ENCODE data around the gene SLC34A2. TPM values are rescaled to one million over a fixed set of nuclear protein-coding genes. Genes with fewer than 3 reads are reported as not detected.

Gene SLC34A2
- total and polyA plus RNA-seq, 2 of the 8 experiments (the other 6 are each of a cell fraction or from before 2014, with no cell fraction given) = 2.2 to 2.9 TPM

DNA sequence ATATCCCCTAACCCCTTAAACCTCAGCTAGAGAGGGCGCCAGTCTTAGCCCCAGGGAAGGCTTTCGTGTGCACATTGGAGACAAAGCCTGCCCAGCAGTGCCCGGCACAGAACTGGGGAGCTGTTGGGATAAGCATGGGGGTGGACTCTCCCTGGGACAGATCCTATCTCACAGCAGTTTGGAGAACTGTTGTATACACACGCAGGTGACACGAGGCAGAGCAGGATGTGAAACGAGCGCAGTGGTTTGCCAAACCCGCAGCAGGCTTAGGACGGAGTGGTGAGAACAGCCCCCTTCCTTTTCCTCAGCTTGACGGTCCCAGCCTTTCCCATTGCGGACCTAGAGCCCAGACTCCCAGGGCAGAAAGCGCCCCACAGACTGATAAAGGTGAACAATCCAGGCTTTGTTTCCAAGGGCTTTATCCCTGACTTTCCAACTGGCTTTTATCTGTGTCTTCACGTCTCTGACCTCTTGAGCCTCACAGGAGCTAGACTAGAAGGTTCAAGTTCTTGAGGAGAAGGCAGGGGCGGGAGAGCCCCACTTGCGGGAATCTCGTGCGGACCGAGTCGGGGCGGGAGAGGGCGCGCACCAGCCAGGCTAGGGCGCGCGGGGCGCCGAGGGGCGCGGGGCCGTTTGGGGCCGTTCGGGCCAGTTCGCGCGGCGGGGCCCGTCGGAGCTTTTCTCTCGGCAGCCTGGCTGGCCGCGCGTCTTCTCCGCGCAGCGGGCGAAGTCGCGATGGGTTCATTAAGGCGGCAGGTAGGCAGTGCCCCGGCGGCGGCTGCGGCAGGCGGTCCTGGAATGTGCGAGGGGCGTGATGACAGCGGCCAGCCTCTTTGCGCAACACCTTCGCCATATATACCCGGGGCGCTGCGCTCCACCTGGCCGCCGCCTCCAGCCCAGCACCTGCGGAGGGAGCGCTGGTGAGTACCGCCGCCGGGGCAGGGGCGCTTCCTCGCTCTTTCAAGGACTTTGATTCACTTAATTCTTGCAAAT is at the start of gene SLC34A2 (continued):
- TF ChIP-seq, protein P1, sequence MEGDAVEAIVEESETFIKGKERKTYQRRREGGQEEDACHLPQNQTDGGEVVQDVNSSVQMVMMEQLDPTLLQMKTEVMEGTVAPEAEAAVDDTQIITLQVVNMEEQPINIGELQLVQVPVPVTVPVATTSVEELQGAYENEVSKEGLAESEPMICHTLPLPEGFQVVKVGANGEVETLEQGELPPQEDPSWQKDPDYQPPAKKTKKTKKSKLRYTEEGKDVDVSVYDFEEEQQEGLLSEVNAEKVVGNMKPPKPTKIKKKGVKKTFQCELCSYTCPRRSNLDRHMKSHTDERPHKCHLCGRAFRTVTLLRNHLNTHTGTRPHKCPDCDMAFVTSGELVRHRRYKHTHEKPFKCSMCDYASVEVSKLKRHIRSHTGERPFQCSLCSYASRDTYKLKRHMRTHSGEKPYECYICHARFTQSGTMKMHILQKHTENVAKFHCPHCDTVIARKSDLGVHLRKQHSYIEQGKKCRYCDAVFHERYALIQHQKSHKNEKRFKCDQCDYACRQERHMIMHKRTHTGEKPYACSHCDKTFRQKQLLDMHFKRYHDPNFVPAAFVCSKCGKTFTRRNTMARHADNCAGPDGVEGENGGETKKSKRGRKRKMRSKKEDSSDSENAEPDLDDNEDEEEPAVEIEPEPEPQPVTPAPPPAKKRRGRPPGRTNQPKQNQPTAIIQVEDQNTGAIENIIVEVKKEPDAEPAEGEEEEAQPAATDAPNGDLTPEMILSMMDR (IDR thresholded peaks at IDR 0.05; ENCODE audit: control extremely low read depth in 1 of 3, insufficient read depth in 1 of 3, low read depth in 1 of 3, low read length in 3 of 3) = peak in 1 of 3 experiments; percentile 3; a peak in 2 of 4 replicates
- peak; percentile 60; the same call in 1 of the 2 replicates for TF ChIP-seq CREB1 (IDR thresholded peaks at IDR 0.05)
- TF ChIP-seq POLR2AphosphoS5 (IDR thresholded peaks at IDR 0.05; ENCODE audit: low read depth, low read length) = peak; percentile 33; the same call in 1 of the 2 replicates
- peak; percentile 25; the same call in 1 of the 2 replicates for TF ChIP-seq GABPA (IDR thresholded peaks at IDR 0.05; ENCODE audit: borderline replicate concordance, insufficient read depth, low read length)
- TF ChIP-seq JUN (IDR thresholded peaks at IDR 0.05; ENCODE audit: low read depth, low read length) = no peak
- TF ChIP-seq SIN3A (conservative IDR thresholded peaks at IDR 0.05 in 1 of 2, IDR thresholded peaks at IDR 0.05 in 1 of 2; ENCODE audit: low read depth in 1 of 2, low read length in 2 of 2) = no peak
- TF ChIP-seq BCL11A (IDR thresholded peaks at IDR 0.05; ENCODE audit: low read depth in 2 of 2, low read length in 2 of 2) = no peak
- no peak for TF ChIP-seq ATF2 (IDR thresholded peaks at IDR 0.05; ENCODE audit: low read length)
- 0 out of 2 replicates have a peak, but pooled peaks have one; percentile 60 for TF ChIP-seq TCF12 (IDR thresholded peaks at IDR 0.05; ENCODE audit: low read depth, low read length)

All from H1 (cell line).